NCI-H526 treated with DMSO at 0.1 percent for 48 hours (cell line): ENCODE measurements around the gene SCLY.

Source experiments
- DNase-seq: peaks from one replicate; lab custom pipeline; 2025; lab: John Stamatoyannopoulos, UW

The SCLY gene

DNA sequence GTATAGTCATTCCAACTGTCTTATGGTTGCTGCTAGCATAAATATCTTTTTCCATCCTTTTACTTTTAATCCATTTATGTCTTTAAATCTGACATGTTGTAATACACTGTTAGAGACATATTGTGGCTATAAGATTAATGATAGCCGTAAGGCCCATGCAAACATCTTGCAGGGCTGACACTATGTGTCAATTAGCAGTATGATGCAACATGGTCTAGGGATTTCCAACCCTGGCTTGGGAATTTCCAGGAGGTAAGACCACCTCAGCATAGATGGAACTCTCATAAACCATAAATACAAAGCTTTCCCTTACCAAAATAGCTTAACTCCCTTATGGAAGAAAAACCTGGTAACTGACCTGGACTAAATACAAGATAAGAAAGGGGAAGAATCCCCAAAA lies 16.5 kb downstream of the SCLY start:
- no peak for DNase-seq

DNA sequence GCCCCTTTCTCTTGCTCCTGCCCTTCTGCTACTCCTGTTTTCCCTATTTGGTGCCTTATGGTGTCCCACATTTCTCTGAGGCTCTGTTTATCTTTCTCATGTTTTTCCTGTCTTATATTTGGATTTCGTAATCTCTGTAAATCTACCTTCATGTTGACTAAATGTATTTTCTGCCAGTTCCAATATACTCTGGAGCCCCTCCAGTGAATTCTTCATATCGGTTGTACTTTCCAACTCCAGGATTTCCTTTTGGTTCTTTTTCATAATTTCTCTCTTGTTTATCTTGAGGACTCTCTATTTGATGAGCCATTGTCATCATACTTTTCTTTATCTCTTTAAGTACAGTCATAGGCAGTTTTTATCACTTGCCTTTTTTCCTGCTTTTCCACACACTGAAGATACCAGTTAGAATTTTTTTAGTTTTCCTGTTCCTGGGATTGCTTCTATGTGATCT lies 19.1 kb downstream of the SCLY start:
- no peak for DNase-seq

DNA sequence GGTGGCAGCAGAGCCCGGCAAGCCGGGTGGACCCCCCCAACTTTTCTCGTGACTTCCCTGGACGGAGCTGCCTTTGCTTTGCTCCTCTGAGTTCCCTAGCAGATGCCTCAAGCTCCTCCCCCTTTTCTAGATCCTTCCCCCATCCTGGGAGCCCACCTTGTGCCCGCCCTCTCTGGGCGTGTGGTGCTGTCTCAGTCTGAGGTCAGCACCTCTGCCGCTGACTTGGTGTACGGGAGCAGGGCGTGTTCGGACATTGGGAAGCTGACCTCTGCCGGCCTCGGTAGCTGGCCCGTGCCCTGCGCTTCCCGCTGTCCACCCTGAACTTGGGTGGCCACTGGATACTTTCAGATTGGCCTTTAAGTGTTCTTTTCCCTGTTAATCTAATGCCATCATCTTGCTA lies 19.7 kb downstream of the SCLY start:
- DNase-seq, result no peak

DNA sequence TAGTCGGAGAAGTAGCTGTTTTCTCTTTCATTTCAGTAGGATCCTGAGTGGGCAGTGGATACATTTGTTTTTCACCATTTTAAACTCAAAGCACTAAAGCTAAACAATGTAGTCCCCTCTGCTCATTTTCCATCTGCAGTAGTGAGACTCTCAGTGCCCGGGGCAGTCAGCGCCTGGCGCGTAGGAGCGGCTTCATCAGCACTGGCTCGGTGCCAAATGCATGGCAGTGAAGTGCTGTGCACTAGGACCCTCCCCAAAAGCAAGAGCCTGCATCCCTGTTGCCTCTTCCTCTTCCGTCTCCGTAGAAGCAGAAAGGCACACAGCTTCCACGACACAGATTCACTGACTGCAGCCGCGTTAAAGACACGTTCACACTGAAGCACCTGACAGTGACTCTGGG lies 20.3 kb downstream of the SCLY start:
- DNase-seq, result no peak

DNA sequence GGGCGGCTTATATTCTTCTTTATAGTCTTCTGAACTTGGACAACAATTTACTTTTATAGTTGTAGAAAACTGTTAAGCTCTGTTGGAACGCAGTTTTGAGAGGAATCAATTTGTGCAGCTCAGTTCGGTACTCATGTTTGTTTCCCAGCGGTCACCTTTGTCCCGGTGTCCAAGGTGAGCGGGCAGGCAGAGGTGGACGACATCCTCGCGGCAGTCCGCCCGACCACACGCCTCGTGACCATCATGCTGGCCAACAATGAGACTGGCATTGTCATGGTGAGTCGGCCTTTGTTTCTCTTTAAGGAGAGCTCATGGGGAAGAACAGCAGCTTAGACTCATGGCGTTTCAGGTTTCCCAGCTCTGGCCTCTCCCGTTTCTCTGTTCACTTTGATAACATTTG lies 20.8 kb downstream of the SCLY start:
- DNase-seq, result no peak

DNA sequence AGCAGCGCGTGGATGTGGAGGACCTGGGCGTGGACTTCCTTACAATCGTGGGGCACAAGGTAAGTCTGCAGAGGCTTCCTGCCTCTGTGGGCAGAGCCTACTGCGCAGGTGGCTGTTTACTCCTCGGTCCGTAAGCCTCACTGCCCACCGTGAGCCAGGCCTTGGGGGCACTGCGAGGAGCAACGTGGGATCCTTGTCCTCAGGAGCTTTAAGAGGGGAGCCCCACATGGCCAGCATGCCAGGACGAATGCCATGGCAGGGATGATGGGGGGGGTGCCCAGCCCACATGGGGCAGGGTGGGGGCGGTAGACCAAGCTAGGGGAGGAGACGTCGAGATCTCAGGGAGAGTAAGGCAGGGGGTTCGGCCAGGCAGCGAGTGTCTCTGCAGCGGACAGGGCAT lies 21.4 kb downstream of the SCLY start:
- no peak for DNase-seq

DNA sequence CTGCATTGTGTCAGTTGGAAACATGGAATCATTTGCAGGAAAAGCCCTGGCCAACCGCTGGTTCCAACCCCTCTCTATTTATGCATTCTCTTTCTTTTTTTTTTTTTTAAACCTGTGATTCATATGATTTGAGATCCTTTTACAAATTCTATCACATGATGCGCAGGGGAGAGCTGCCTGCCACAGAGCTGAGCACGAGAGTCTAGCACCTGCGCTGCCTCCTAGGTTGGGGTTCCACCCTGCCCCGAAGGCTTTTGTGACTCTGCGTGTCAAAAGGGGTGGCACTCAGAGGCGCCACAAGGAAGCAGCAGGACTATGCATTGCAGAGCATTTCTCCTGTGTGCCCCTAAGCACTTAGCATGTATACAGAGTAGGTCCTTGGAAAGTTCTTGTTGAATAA lies 22.0 kb downstream of the SCLY start:
- DNase-seq, result no peak

DNA sequence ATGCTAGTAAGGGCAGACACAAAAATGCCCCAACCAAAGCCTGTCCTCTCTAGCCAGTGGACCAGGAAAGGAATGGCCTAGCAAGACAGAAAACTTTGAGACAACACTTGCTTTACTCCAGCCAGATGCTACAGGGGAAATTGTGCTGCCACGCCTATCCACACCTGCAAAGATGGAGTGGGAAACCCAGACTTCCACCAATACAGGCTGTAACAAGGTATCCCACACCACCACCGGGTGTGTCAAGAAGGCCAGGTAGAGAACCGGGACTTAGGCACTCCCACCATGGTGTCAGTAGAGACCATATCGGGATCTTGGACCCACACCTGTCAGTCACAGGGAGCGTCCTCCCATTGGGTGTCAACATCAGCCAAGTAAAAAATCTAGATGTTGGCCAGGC lies 23.1 kb downstream of the SCLY start:
- DNase-seq, result no peak

DNA sequence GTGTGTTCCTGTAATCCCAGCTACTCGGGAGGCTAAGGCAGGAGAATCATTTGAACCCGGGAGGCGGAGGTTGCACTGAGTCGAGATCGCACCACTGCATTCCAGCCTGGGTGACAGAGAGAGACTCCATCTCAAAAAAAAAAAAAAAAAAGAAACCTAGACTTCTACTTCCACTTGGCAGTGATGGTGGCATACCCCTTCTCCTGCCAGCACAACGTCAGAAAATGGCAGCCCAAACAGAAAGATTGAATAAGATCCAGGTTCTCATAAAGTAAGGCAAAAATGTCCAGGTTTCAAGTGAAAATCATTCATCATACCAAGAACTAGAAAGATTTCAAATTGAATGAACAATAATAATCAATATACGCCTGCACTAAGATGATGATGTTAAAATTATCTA lies 24.0 kb downstream of the SCLY start:
- no peak for DNase-seq

DNA sequence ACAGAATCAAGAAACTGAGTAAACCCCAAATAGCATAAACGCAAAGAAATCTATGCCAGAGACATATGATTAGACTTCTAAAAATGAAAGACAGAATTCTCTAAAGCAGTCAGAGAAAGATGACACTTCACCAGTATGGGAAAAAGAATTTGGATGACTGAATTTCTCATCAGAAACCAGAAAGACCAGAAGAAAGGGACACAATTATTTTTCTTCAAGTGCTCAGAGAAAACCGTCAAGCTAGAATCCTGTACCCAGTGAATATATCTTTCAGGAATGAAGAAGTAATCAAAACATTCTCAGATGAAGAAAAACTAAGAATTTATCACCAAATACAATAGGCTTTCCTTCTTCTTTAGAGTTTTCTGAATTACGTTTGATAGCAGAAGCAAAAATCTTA lies 25.1 kb downstream of the SCLY start:
- no peak for DNase-seq

DNA sequence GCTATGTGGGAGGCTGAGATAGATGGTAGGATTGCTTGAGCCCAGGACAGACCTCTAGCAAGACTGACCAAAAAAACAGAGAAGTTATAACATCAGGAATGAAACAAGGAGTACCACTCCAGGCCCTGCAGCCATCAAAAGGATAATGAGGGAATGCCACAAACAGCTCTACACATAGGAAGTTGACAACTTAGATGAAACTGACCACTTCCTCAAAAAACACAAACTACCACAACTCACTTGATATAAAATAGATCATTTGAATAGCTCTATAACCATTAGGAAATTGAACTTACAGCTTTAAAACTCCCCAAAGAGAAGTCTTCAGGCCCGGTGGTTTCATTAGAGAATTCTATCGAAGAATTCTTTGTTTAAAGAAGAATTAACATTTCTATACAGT lies 26.4 kb downstream of the SCLY start:
- DNase-seq, result no peak

DNA sequence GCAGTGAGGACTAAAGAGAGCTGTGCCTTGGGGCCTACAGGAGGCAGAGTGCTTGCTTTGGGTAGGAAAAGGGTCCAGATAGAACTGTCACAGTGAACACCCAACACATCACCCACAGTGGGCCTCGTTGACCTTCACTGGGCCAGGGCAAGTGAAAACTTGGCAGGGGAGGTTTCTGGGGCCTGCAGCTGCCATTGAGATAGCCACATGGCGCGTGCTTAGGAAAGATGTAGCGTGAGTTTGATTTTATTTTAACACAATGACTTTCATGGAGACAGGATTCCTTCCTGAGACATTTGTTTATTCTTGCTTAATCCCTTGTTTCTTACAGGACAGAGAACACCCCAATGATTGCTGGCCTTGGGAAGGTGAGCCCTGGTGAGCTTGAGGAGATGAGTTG lies 30.1 kb downstream of the SCLY start:
- DNase-seq, result no peak

DNA sequence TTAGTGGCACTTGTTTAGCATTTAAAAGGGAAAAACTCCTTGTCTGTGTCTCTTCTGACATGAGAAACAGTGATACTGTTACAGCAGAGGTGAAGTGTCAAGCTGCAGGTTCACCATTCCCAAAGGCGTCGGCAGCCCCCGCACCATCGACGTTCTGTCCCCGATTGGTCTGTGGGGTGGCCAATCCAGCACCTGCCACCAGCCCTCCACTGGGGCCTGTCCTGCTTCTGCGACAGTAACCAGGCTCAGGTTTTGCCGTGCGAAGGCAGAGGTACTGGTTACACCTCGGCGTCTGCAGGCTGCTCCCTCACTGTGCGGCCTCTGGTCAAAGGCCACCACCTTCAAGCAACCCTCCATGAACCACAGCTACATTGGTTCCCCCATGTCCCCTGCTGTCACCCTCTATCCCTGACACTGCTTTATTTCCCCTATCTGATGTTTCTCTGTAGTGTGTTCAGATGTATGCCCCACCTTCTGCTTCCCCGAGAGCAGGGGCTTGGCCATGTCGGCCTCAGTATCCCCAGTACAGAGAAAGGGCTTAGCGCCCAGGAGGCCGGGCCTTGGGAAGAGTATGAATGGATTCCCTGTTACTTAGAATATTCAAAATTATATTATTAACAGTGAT lies 30.7 kb downstream of the SCLY start:
- DNase-seq, result no peak

DNA sequence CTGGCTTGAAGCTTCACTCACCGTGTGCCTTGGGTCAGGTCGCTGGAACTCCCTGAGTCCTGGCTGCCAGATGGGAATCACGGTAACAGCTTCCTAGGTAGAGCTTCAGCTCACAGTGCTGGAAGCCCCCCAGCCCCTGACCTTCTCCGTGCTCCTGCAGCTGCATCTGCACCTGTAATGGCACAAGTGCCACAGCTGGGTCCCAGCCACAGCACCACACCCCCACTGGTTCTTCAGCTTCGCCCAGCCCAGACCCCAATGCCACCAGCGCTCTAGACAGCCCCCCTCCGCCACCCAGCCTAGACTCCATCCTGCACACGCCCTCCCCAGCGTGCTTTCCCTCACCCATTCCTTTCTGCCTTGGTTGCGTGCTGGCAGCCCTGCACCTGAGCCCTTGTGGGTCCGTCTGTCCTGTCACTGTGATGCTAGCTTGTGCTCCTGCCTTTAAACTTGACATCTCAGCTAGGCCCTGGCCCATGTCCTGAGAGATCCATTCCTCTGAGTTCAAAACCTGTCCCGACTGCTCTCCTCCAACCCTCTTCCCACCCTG lies 31.8 kb downstream of the SCLY start:
- DNase-seq, result no peak

DNA sequence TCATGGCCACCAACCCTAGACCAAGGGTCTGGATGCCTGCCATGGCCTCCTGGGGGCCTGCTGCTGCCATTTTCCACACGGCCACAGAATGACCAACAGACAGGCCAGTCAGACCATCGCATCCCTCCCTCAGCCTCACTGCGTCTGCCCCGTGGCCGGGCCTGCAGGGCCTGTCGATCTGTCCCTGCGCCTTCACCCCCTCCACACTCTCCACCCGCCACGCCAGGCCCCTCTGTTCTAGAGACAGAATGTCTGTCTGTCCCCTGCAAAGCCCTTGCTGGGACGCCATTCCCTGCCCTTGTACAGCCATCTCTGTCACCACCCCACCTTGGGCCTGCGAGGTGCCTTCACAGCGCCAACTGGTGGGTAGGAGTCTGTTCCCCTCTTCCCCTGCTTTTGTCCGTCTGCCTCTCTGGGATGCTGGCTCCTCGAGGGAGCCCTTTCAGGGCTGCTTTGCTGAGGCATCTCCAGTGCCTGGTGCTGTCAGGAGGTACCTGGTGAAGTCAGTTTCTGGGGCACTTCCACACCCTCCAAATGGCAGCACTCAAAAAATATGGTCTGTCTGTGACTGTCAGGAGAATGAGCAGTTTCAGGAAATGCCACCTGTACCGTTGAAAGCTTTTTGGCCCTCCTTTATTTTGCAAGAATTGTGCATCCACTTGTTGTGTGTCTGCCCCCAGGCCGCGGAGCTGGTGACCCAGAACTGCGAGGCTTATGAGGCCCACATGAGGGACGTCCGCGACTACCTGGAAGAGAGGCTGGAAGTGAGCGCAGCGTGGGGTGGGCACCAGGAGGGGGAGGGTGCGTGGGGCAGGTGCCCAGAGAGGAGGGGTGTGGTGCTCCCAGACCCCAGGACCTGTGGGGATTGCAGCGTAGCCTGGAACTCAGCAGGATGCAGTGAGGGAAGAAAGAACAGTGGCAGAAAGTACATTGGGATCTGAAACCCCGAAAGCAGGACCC lies 32.7 kb downstream of the SCLY start:
- DNase-seq, result no peak

DNA sequence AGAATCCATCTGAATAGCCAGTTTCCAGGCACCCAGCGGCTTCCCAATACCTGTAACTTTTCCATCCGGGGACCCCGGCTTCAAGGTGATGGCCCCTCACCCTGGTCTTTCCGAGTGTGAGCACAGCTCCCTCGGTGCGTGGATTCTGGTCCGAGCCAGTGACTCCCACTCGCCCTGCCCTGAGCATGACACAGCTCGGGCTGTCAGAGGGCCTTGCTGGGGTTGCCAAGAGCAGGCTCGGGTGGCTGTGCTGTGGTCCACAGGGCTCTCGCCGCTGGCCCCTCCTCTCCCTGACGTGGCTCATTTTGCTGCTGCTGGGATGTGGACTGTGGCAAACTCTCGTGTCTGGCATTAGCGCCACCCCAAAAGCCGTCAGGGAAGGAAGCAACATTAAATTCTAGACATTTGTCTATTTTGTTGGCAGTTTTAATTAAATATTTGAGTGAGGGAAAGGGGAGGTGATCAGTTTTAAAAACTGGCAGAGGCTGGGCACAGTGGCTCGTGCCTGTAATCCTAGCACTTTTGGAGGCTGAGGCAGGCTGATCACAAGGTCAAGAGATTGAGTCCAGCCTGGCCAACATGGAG lies 33.7 kb downstream of the SCLY start:
- DNase-seq, result no peak

DNA sequence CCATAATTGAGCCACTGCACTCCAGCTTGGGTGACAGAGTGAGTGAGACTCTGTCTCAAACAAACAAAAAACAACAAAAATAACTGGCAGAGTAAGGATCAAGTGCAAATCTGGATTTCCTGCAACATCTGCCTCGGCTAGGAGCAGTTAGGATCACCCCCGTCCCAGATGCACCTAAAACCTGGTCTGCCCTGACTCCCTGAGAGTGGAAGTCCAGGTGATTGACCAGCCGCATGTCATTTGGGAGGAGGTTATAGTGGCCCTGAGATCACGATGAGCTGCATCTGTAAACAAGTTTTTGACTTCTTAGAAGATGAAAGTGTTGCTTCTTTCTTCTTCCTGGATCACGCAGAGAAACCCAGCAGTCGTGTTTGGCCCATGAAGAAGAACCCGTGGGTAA lies 34.3 kb downstream of the SCLY start:
- no peak for DNase-seq

DNA sequence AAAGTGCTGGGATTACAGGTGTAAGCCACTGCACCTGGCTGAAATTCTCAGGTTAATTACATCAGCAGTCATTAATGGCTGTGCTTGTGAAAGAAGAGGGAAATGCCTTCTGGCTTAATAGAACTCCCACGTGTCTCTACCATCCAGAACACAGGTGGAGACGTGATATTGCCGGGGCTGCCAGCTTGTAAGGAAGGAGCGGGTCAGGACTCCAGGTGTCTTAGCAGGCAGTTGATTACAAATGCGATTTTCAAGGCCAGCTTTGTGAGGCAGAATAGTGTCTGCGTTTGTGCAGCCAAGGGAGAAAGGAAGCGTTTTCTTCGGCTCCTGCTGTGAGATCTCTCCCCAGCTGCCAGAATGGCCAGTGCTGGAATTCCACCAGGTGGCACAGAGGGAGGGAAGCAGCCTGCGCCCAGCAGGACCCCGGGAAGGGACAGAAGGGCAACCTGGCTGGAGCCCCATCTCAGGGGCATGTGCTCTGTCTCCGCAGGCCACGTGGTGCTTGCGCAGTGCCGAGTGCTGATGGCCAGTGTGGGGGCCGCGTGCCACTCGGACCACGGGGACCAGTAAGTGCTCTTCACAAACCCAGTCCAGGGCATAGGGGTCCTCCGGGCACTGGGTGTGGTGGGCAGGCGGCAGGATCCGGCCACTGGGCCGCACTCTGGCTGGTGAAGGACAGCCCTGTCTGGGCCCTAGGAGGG lies 35.7 kb downstream of the SCLY start:
- no peak for DNase-seq

DNA sequence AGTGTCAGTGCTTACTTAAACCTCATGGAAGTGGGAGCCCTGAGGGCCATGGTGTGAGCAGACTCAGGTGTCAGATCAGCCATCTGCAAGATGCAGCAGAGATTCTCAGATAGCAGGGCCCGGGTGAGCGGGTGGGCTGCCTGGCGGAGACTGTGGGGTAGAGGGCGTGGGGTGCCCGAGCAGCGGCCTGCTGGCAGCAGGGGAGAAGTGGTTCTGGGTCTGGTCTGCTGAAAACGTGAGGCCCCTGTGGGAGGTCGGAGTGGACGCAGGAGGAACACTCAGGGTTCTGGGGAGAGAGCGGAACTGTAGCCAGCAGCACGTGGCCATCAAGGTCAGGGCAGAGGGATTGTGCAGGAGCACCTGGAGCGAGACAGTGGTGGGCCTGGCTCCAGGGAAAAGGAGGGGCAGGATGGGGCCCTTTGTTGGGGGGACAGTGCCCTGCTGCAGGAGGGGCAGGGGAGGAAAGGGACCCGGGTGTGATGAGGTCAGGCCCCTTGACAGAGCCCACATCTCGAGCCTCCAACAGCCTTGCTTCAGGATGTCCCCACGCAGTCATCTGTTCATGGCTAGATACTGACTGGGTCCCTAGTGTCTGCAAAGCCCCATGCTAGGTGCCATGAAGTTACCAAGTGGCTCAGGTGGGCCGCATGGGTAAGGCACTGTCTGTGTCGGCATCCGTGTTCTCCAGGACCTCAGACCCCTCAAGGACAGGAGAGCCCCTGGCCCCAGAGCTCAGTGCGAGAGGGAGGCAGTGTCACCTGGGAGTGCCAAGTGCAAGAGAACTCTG lies 36.6 kb downstream of the SCLY start:
- no peak for DNase-seq

DNA sequence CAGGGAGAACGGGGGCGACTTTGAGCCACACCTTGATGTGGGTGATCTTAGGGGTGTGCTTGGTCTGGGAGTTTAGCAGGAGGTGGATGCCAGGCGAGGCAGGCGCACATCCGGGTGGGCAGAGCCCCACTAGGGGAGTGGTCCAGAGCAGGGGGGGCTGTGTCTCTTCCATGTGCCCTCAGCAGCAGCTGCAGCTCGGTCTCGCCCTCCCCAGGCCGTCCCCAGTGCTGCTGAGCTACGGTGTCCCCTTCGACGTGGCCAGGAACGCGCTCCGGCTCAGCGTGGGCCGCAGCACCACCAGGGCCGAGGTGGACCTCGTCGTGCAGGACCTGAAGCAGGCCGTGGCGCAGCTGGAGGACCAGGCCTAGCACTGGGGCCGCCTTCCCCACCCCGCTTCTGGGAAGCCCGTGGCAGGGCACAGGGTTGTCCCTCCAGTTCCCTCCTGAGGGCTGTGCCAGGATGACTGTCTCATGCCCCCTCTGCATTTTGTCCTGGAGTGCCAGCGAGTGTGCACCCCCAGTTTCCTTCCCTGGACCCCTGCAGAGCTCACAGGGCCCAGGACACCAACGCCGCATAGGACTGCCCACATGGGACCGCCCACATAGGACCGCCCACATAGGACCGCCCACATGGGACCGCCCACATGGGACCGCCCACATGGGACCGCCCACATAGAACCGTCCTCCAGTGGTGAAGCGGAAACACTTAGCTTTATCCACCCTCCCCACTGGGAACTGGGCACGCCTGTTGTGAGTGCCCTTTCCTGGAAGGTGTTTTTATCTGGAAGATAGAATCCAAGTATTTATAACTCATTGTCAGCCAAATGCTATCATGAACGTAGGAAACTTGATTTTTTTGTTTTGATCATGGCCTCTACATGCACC lies 37.4 kb downstream of the SCLY start:
- peak; percentile 64 for DNase-seq
